Thymus (tissue), 11 donors: ENCODE results near the gene ZNF593. TPM values are rescaled to one million over a fixed set of nuclear protein-coding genes. Genes with fewer than 3 reads are reported as not detected.

ENCODE experiments used
- DNase-seq, 9 donors: peaks; one replicate each; pipeline ENCODE4 v3.0.0-alpha.2; 2013; ENCODE audit warnings: low spot score in 9 of 9, low read depth in 6 of 9, missing footprints in 1 of 9
- H3K27ac ChIP-seq, 2 donors: one replicate each; pipeline ENCODE4 v1.5.1; 2013; ENCODE audit warnings: control low read depth in 1 of 2, low read depth in 1 of 2, low read length in 1 of 2, mild to moderate bottlenecking in 1 of 2, moderate library complexity in 1 of 2
- H3K27me3 ChIP-seq, 2 donors: one replicate each; pipeline ENCODE4 v1.5.1; 2013; ENCODE audit warnings: low read length in 1 of 2; ENCODE audit not compliant: control insufficient read depth in 2 of 2, insufficient read depth in 1 of 2
- H3K36me3 ChIP-seq, 2 donors: one replicate each; pipeline ENCODE4 v1.5.1; 2013; ENCODE audit warnings: low read length in 1 of 2, mild to moderate bottlenecking in 1 of 2, moderate library complexity in 1 of 2; ENCODE audit not compliant: control insufficient read depth in 2 of 2, insufficient read depth in 2 of 2
- H3K4me1 ChIP-seq, 2 donors: one replicate each; pipeline ENCODE4 v1.5.1; 2013; ENCODE audit warnings: low read length in 2 of 2; ENCODE audit not compliant: control insufficient read depth in 2 of 2, insufficient read depth in 2 of 2
- H3K4me3 ChIP-seq, 2 donors: one replicate each; pipeline ENCODE4 v1.5.1; 2013; ENCODE audit warnings: low read length in 2 of 2, control low read depth in 1 of 2, mild to moderate bottlenecking in 1 of 2
- H3K9me3 ChIP-seq, 2 donors: one replicate each; pipeline ENCODE4 v1.5.1; 2013; ENCODE audit warnings: low read length in 1 of 2, mild to moderate bottlenecking in 1 of 2; ENCODE audit not compliant: control insufficient read depth in 2 of 2, insufficient read depth in 1 of 2
- WGBS: extraction: QIAGEN DNeasy Blood & Tissue Kit; methylation state at CpG from one replicate; pipeline ENCODE4 v1.1.7; 2013; 5-methylcytosine and 5-hydroxymethylcytosine counted together
- polyA plus RNA-seq: library from polyadenylated mRNA; stranded (reverse); fragments of 200-250 nt; gene quantifications from one replicate; pipeline ENCODE4 v1.2.3, GENCODE V29; 2013
- total RNA-seq: library from RNA; stranded (reverse); fragments of 120-200 nt; gene quantifications from one replicate; pipeline ENCODE4 v1.2.4, GENCODE V29; 2013
- donor health status: healthy.

The ZNF593 gene
- total and polyA plus RNA-seq, 2 donors: 17.4 to 79.0 TPM

DNA sequence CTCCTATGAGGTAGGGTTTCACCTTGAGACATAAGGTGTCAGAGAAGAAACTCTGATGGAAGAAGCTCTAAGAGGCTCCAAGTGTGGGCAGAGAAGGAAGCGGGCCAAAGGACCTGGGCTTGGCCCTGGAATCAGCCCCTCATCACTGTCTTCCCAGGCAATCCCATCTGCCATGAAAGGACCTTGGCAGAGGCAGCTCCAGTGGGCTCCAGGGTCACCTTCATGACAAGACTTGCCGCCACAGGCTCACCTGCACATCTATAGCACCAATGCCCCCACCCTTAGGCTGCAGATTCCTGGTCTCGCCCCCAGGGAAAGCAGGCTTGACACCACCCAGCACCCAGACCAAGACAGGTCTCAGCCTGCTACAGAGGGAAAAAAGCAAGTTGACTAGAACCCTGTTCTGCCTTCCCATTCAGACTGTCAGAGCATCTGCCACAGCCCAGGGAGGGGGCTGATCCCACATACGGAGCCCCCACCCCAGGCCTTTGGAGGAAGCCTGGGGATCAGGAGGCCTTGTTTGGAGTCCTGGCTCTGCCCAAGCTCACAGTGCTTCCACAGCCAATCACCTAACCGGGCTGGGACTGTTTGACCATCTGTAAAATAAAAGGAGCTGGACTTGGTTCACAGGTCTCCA is 11.3 kb upstream of the ZNF593 start:
- WGBS: 94% methylated on average over 5 of the region's 5 CpGs
- no peak for DNase-seq
- H3K4me1 ChIP-seq: peaks cover 22 to 53% of the 10 kb centered on the region in 2 donors
- peaks cover 0 to 8% of the 10 kb centered on the region in 2 donors for H3K9me3 ChIP-seq
- H3K36me3 ChIP-seq: no peaks in the 10 kb centered on the region
- no peak overlapping the region for H3K4me3 ChIP-seq
- H3K27me3 ChIP-seq: peaks cover 20 to 60% of the 10 kb centered on the region in 2 donors
- no peak overlapping the region for H3K27ac ChIP-seq

GRCh38 chr1:26158908-26159742 is 10.6 kb upstream of the ZNF593 start, which contains the start of gene FAM110D:
FAM110D (plus strand) TSS chr1:26159079; CDS start chr1:26161292, 2,213 bp downstream.
- DNase-seq: no peak
- Histone ChIP-seq H3K4me3 (no peak within 1 kb of the TSS), H3K27me3 (peaks cover 25 to 65% of the 10 kb centered on the region in 2 donors), H3K4me1 (peaks cover 23 to 58% of the 10 kb centered on the region in 2 donors), H3K9me3 (peaks cover 0 to 8% of the 10 kb centered on the region in 2 donors), H3K36me3 (no peaks in the 10 kb centered on the region), H3K27ac (no peak within 1 kb of the TSS)
- 76% methylated on average over 6 of the region's 6 CpGs for WGBS

GRCh38 chr1:26159743-26160039 is 10.0 kb upstream of the ZNF593 start:
- peaks cover 25 to 69% of the 10 kb centered on the region in 2 donors for H3K27me3 ChIP-seq
- H3K36me3 ChIP-seq: no peaks in the 10 kb centered on the region
- no peak for DNase-seq
- 96% methylated on average over 4 of the region's 4 CpGs for WGBS
- peaks cover 0 to 8% of the 10 kb centered on the region in 2 donors for H3K9me3 ChIP-seq
- no peak overlapping the region for H3K4me3 ChIP-seq
- H3K4me1 ChIP-seq: peaks cover 26 to 58% of the 10 kb centered on the region in 2 donors
- H3K27ac ChIP-seq: no peak overlapping the region

DNA sequence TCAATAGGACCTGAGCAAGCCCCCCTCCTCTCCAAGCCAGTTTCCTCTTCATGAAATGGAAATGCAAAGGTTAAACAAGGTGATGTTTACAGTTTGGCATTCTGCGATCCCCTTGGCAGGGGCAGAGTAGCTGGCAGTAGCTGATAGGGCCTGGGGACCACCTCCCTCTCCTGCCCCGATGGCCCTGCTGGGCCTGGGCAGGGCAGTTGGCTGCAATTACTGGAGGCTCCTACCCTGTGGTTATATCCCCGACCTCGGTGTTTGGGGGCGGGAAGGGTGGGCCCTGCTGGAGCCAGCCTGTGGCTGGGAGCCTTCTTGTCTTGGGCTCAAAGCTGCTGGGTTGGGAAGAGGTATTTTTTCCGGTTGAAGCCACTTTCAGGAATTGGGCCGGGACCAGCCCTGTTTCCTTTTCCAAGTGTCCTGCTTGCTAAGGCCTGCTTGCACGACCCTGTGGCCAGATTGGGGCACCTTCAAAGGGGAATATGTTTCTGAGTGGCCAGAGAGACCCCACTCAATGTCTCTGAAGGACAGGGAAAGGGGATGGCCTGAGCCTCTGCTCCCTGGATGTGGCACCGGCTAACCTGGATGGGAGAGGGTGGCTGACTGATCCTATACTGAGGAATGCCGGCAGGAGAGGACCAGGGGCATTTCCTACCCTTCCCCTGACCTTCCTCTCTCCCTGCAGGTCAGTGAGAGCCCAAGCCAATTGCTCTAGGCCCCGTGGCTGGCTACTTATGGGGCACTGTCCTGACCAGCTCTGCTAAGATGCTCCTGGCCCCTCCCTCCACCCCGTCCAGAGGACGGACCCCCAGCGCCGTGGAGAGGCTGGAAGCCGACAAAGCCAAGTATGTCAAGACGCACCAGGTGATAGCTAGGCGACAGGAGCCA is 8.9 kb upstream of the ZNF593 start:
- Histone ChIP-seq H3K27ac (no peak overlapping the region), H3K36me3 (no peaks in the 10 kb centered on the region)
- WGBS: 82% methylated on average over 18 of the region's 18 CpGs

GRCh38 chr1:26161415-26162219 is 8.1 kb upstream of the ZNF593 start:
- peak overlapping the region; percentile 12 to 50 for H3K4me3 ChIP-seq
- peak in 1 of 9 donors; percentile 66 for DNase-seq
- no peak overlapping the region for H3K27ac ChIP-seq
- H3K4me1 ChIP-seq: peaks cover 7 to 43% of the 10 kb centered on the region in 2 donors
- peaks cover 0 to 8% of the 10 kb centered on the region in 2 donors for H3K9me3 ChIP-seq
- H3K36me3 ChIP-seq: no peaks in the 10 kb centered on the region
- 4% methylated on average over 98 of the region's 98 CpGs for WGBS
- peaks cover 27 to 61% of the 10 kb centered on the region in 2 donors for H3K27me3 ChIP-seq

More for the DNA sequence above, 8.9 kb upstream of the ZNF593 start:
- Histone ChIP-seq H3K4me1 (peaks cover 15 to 48% of the 10 kb centered on the region in 2 donors), H3K4me3 (no peak overlapping the region), H3K27me3 (peaks cover 27 to 67% of the 10 kb centered on the region in 2 donors), H3K9me3 (peaks cover 0 to 8% of the 10 kb centered on the region in 2 donors)
- no peak for DNase-seq

GRCh38 chr1:26162220-26162709 is 7.4 kb upstream of the ZNF593 start:
- H3K4me1 ChIP-seq: peaks cover 11 to 44% of the 10 kb centered on the region in 2 donors
- 27% methylated on average over 21 of the region's 21 CpGs for WGBS
- peaks cover 0 to 8% of the 10 kb centered on the region in 2 donors for H3K9me3 ChIP-seq
- H3K27me3 ChIP-seq: peaks cover 27 to 59% of the 10 kb centered on the region in 2 donors
- DNase-seq: no peak
- H3K4me3 ChIP-seq: peak overlapping the region in 1 of 2 donors; percentile 50
- H3K36me3 ChIP-seq: no peaks in the 10 kb centered on the region
- no peak overlapping the region for H3K27ac ChIP-seq

DNA sequence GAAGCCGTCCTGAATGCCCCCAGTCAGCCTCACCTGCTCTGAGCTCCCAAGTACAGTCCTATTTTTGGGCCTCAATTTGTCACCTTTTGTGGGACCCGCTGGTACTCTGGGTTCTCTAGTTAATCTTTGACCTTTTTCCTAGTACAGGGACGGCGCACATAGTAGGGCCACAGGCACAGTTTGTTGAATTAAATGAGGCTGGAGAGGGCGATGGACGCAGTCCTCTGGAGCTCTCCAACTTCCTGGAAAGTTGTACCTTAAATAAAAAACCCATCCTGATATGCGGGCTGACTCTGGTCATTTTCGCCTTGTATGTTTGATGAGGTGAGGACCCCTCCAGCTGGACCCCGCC is 6.0 kb upstream of the ZNF593 start:
- 57% methylated on average over 9 of the region's 9 CpGs for WGBS

More for the DNA sequence above, 6.0 kb upstream of the ZNF593 start:
- Histone ChIP-seq H3K27ac (no peak overlapping the region), H3K36me3 (no peaks in the 10 kb centered on the region), H3K27me3 (peaks cover 27 to 59% of the 10 kb centered on the region in 2 donors), H3K4me3 (no peak overlapping the region), H3K4me1 (peaks cover 11 to 37% of the 10 kb centered on the region in 2 donors), H3K9me3 (peaks cover 0 to 8% of the 10 kb centered on the region in 2 donors)
- DNase-seq: no peak
